BLaER1 (cell line): ENCODE measurements around the gene EP400.

Experiments
- H3K27ac ChIP-seq: shearing (Covaris generic); formaldehyde crosslinking; 2 replicates; pipeline ENCODE4 v1.8.1; 2022
- H3K27me3 ChIP-seq: shearing (Covaris generic); formaldehyde crosslinking; 2 replicates; pipeline ENCODE4 v1.8.1; 2022
- H3K36me3 ChIP-seq: shearing (Covaris generic); formaldehyde crosslinking; 2 replicates; pipeline ENCODE4 v1.8.1; 2022
- H3K4me1 ChIP-seq: shearing (Covaris generic); formaldehyde crosslinking; 2 replicates; pipeline ENCODE4 v1.8.1; 2022
- H3K4me2 ChIP-seq: shearing (Covaris generic); formaldehyde crosslinking; 2 replicates; pipeline ENCODE4 v1.8.1; 2022
- H3K4me3 ChIP-seq: shearing (Covaris generic); formaldehyde crosslinking; 2 replicates; pipeline ENCODE4 v1.8.1; 2022
- H3K9ac ChIP-seq: shearing (Covaris generic); formaldehyde crosslinking; 2 replicates; pipeline ENCODE4 v1.8.1; 2022
- H3K9me3 ChIP-seq: shearing (Covaris generic); formaldehyde crosslinking; 2 replicates; pipeline ENCODE4 v1.8.1; 2022
- H4K20me1 ChIP-seq: shearing (Covaris generic); formaldehyde crosslinking; 2 replicates; pipeline ENCODE4 v1.8.1; 2022
- Cebpa-rat ChIP-seq: shearing (Covaris generic); IDR thresholded peaks from 2 replicates; pipeline ENCODE4 v1.8.1; 2022

EP400 gene

DNA sequence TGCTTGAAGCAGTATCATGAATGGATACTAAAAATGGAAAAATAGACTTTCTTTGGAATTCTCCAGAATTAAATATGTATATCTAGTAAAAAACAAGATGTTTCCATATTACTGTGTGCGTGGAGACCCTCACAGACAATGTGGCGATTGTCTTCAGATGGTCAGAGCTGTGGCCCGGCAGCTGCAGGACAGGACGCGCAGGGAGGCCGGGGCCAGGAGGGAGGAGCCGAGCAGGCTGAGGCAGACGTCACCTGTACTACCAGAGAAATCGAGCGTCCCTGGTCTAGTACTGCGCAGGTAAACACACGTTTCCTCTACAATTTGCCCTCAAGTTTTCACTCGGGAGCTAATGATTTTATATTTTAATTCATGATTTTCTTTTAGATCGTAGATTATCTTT, 171.5 kb downstream of the EP400 start:
- Histone ChIP-seq H3K36me3 (peaks cover 56% of the 10 kb centered on the region), H3K4me3 (no peak overlapping the region), H3K9ac (no peak overlapping the region), H3K27ac (no peak overlapping the region), H4K20me1 (no peaks in the 10 kb centered on the region), H3K4me2 (peak overlapping the region; percentile 24; the same call in 1 of the 2 replicates), H3K9me3 (no peaks in the 10 kb centered on the region), H3K27me3 (no peaks in the 10 kb centered on the region), H3K4me1 (peaks cover 74% of the 10 kb centered on the region)
- no peak for TF ChIP-seq Cebpa-rat

DNA sequence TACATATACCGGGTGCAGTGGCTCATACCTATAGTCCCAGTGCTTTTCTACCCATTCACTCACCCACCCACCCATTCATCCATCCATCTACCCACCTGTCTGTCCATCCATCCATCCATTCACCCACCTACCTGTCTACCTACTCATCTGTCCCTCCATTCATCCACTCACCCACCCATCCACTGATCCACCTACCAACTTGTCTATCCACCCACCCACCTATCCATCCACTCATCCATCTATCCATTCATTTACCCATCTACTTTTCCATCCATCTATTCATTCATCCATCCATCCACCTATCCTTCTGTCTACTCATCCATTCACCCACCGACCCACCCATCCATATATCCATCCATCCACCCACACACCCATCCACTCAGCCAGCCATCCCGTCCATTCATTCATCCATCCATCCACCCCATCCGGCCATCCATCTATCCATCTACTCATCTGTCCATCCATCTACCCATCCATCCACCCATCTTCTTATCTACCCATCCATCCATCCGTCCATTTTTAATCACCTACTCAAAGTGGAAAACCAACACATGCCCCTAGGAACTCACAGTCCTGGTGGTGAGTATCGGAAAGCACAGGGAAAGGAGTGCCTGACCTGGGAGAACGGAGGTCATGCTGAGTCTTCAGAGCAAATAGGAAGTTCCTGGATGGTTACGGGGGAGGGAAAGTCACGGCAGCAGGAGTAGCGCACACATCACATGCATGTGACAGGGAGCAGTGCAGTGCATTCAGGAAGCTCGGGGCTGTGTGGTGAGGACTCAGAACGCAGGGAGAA, 174.4 kb downstream of the EP400 start:
- no peak for TF ChIP-seq Cebpa-rat
- Histone ChIP-seq H3K9ac (no peak overlapping the region), H3K4me1 (peaks cover 45% of the 10 kb centered on the region), H3K9me3 (peaks cover 16% of the 10 kb centered on the region), H3K4me3 (no peak overlapping the region), H4K20me1 (no peaks in the 10 kb centered on the region), H3K27me3 (no peaks in the 10 kb centered on the region), H3K36me3 (peaks cover 73% of the 10 kb centered on the region), H3K4me2 (0 out of 2 replicates have a peak overlapping the region, but pooled peaks have one; percentile 25), H3K27ac (no peak overlapping the region)

DNA sequence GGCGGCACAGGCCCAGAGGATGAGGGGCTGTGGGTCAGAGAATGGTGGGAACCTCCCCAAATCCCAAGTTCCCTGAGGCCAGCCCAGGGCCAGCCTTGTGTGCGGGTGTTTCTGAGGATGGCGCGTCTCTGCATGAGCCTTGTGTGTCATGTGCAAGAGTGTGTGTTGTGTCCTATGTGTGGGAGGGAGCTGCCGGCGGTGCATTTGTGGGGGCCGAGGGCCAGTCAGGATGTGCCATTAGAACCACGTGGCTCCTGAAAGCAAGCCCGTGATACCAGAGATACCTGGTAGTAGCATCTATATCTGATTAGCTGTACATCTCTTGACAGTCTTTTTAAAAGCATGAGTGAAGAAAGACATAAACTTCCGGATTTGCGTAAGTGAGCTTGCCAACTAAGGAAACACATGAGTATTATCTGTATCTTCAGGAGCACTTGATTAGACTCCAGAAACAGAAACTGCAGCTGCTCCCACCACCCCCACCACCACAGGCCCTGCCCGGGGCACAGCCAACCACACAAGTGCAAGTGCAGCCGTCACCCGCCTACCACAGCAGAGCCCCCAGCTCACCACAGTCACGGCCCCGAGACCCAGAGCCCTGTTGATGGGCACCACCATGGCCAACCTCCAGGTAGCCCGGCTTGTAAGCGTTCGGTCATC, 175.2 kb downstream of the EP400 start:
- H3K9me3 ChIP-seq, result peaks cover 16% of the 10 kb centered on the region
- no peak overlapping the region for H3K4me3 ChIP-seq
- H3K4me1 ChIP-seq, result peaks cover 38% of the 10 kb centered on the region
- H4K20me1 ChIP-seq, result no peaks in the 10 kb centered on the region
- H3K27ac ChIP-seq, result no peak overlapping the region
- no peak overlapping the region for H3K9ac ChIP-seq
- peaks cover 77% of the 10 kb centered on the region for H3K36me3 ChIP-seq
- no peaks in the 10 kb centered on the region for H3K27me3 ChIP-seq
- no peak for TF ChIP-seq Cebpa-rat
- H3K4me2 ChIP-seq, result 0 out of 2 replicates have a peak overlapping the region, but pooled peaks have one; percentile 25

- Histone ChIP-seq H3K9me3 (peaks cover 16% of the 10 kb centered on the region), H3K4me2 (no peak overlapping the region), H3K27me3 (no peaks in the 10 kb centered on the region), H3K27ac (no peak overlapping the region), H3K36me3 (peaks cover 83% of the 10 kb centered on the region), H3K4me1 (peaks cover 30% of the 10 kb centered on the region), H3K9ac (no peak overlapping the region), H3K4me3 (no peak overlapping the region), H4K20me1 (no peaks in the 10 kb centered on the region)
- no peak for TF ChIP-seq Cebpa-rat
These were observed 176.0 kb downstream of the EP400 start for GRCh38 chr12:132125736-132126135.

DNA sequence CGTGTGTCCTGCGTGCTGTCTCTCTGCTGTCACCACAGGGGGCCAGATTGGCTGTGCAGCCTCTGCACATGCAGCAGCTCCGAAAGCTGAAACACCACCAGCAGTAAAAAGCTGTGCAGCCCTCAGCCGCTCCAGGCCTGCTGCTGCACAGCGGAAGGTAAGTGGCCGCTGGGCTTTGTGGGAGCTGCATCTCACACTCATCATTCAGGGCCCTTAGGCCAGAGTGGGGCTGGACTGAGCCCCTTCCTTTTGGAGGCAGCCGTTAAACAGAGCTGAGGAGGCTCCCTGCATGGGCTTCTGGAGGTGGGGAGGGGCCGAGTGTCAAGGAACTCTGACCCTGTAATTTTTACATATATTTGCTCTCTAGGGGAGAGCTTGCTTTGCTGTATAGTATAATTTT, 177.3 kb downstream of the EP400 start:
- TF ChIP-seq Cebpa-rat, result no peak
- no peak overlapping the region for H3K4me3 ChIP-seq
- H3K4me1 ChIP-seq, result peaks cover 17% of the 10 kb centered on the region; the same call in 1 of the 2 replicates
- no peaks in the 10 kb centered on the region for H4K20me1 ChIP-seq
- peaks cover 84% of the 10 kb centered on the region for H3K36me3 ChIP-seq
- no peak overlapping the region for H3K4me2 ChIP-seq
- peaks cover 16% of the 10 kb centered on the region for H3K9me3 ChIP-seq
- no peak overlapping the region for H3K27ac ChIP-seq
- no peak overlapping the region for H3K9ac ChIP-seq
- H3K27me3 ChIP-seq, result no peaks in the 10 kb centered on the region

DNA sequence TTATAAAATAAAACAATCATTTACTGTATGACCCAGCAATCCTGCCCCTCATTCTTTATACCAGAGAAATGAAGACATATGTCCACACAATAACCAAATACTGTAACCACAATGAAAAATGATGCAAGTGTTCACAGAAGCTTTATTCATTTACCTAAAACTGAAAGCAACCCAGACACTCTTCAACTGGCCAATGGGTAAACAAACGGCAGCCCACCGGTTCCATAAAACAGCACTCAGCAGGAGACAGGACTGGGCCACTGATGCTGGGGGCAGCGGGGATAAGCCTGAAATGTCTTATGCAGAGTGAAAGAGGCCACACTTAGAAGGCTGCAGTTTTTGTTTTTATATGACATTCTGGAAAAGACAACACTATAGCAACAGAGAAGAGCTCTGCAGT, 179.3 kb downstream of the EP400 start:
- H3K9ac ChIP-seq, result no peak overlapping the region
- H3K27me3 ChIP-seq, result no peaks in the 10 kb centered on the region
- H3K4me2 ChIP-seq, result no peak overlapping the region
- no peak for TF ChIP-seq Cebpa-rat
- peaks cover 67% of the 10 kb centered on the region for H3K36me3 ChIP-seq
- H3K27ac ChIP-seq, result no peak overlapping the region
- H4K20me1 ChIP-seq, result peaks cover 9% of the 10 kb centered on the region; the same call in 1 of the 2 replicates
- no peak overlapping the region for H3K4me3 ChIP-seq
- H3K4me1 ChIP-seq, result peaks cover 8% of the 10 kb centered on the region; the same call in 1 of the 2 replicates
- H3K9me3 ChIP-seq, result peaks cover 16% of the 10 kb centered on the region

GRCh38 chr12:132130690-132131089, 180.9 kb downstream of the EP400 start:
- Histone ChIP-seq H3K9me3 (peaks cover 16% of the 10 kb centered on the region), H3K4me3 (no peak overlapping the region), H3K9ac (0 out of 2 replicates have a peak overlapping the region, but pooled peaks have one; percentile 4), H3K4me1 (no peaks in the 10 kb centered on the region), H4K20me1 (peaks cover 9% of the 10 kb centered on the region; the same call in 1 of the 2 replicates), H3K27ac (no peak overlapping the region), H3K4me2 (no peak overlapping the region), H3K27me3 (no peaks in the 10 kb centered on the region), H3K36me3 (peaks cover 50% of the 10 kb centered on the region)
- TF ChIP-seq Cebpa-rat, result no peak
